ENCODE measurements around the gene RAD51B. TPM values are rescaled to one million over a fixed set of nuclear protein-coding genes. Genes with fewer than 3 reads are reported as not detected.
A peak's percentile ranks its signal among the peaks of the same experiment; 100 is the strongest.

The RAD51B gene
- total RNA-seq, 1 experiment from 2014 or later, result 16.7 TPM

GRCh38 chr14:67942080-67942710 lies 122.6 kb downstream of the RAD51B start:
- Histone ChIP-seq H3K9me3 (ENCODE audit: control insufficient read depth, low read depth, low read length) (no peaks in the 10 kb centered on the region), H4K91ac (ENCODE audit: insufficient read length, low read depth, low read length) (no peak overlapping the region), H3K4me1 (ENCODE audit: insufficient read depth, low read length) (peaks cover 4% of the 10 kb centered on the region; the same call in 1 of the 2 replicates), H4K5ac (ENCODE audit: insufficient read length, low read depth, low read length) (no peak overlapping the region), H3K27me3 (ENCODE audit: insufficient read depth, low read length) (no peaks in the 10 kb centered on the region), H2BK20ac (ENCODE audit: low read depth, low read length, poor library complexity, severe bottlenecking) (no peak overlapping the region), H3K56ac (ENCODE audit: insufficient read length, low read depth, low read length) (no peak overlapping the region), H2BK5ac (ENCODE audit: insufficient read length, low read length) (no peak overlapping the region), H2BK12ac (ENCODE audit: insufficient read length, low read depth, low read length) (no peak overlapping the region), H4K20me1 (ENCODE audit: control insufficient read depth, insufficient read depth, insufficient read length) (no peaks in the 10 kb centered on the region), H3K23ac (ENCODE audit: insufficient read length, low read depth, low read length) (no peak overlapping the region), H3K9ac (ENCODE audit: extremely low read depth, insufficient read length, low read length) (no peak overlapping the region), H2AFZ (ENCODE audit: low read length) (no peak overlapping the region), H2AK5ac (ENCODE audit: insufficient read length, low read length) (no peak overlapping the region), H3K79me1 (ENCODE audit: insufficient read depth, low read depth, low read length, poor library complexity, severe bottlenecking) (no peaks in the 10 kb centered on the region), H3K79me2 (ENCODE audit: insufficient read depth, low read length) (no peaks in the 10 kb centered on the region), H3K4me2 (ENCODE audit: insufficient read depth, insufficient read length, low read length) (no peak overlapping the region), H3K27ac (ENCODE audit: insufficient read length, low read depth, low read length) (no peak overlapping the region), H3K14ac (ENCODE audit: insufficient read depth, low read length) (no peak overlapping the region), H2BK15ac (ENCODE audit: low read depth, low read length) (no peak overlapping the region), H2BK120ac (ENCODE audit: low read depth, low read length, poor library complexity, severe bottlenecking) (no peak overlapping the region), H3K23me2 (ENCODE audit: insufficient read length, low read depth, low read length, poor library complexity, severe bottlenecking) (no peaks in the 10 kb centered on the region), H4K8ac (replicated peaks; ENCODE audit: insufficient read length, low read depth, low read length) (no peak overlapping the region), H3T11ph (ENCODE audit: low read length) (no peak overlapping the region), H3K4ac (ENCODE audit: low read depth, low read length) (no peak overlapping the region), H3K18ac (ENCODE audit: insufficient read length, low read depth, low read length) (no peak overlapping the region)
- Mint-ChIP-seq H3K27me3 (ENCODE audit: low read depth) (no peaks in the 10 kb centered on the region), H3K4me1 (peaks cover 47 to 57% of the 10 kb centered on the region in 2 experiments), H3K4me3 (no peak overlapping the region), H3K36me3 (ENCODE audit: insufficient read depth in 1 of 3, low read depth in 3 of 3) (no peaks in the 10 kb centered on the region), H3K9me3 (no peaks in the 10 kb centered on the region), H3K27ac (peak overlapping the region; percentile 37 to 66 (median 62); a peak in 3 of 7 replicates)
- no peak for DNase-seq
- no peak for TF ChIP-seq CTCF (conservative IDR thresholded peaks at IDR 0.05)
- no CpG with 5 or more reads among the region's 4 CpGs for WGBS (ENCODE audit: extremely low coverage, insufficient read length, low lambda C conversion rate)
